Heart left ventricle (tissue), 16 donors: ENCODE results near the gene DHRS1. TPM values are rescaled to one million over a fixed set of nuclear protein-coding genes. Genes with fewer than 3 reads are reported as not detected.
A peak's percentile ranks its signal among the peaks of the same experiment; 100 is the strongest.

Experiments used
- ATAC-seq, 4 donors: fragments of 200-7000 bp; cut with Tn5 transposase; one replicate each; pipeline ENCODE4 v1.9.1; 2020 to 2022; ENCODE audit warnings: moderate library complexity in 4 of 4, mild to moderate bottlenecking in 3 of 4, moderate number of reproducible peaks in 1 of 4
- DNase-seq, 5 donors: peaks; one replicate each; pipeline ENCODE4 v3.0.0-alpha.2; 2020
- H3K27ac ChIP-seq, 12 donors: fragments of 200-600 bp; sonication (generic) in 4 of 12; one replicate each; pipeline versions ENCODE4 v1.5.0 to v1.8.0; 2016 to 2022; ENCODE audit warnings: mild to moderate bottlenecking in 2 of 12
- H3K27me3 ChIP-seq, 9 donors: fragments of 200-600 bp; sonication (generic) in 2 of 9; one replicate each; pipeline versions ENCODE4 v1.5.1 to v1.8.0; 2016 to 2022; ENCODE audit warnings: mild to moderate bottlenecking in 3 of 9
- H3K36me3 ChIP-seq, 9 donors: fragments of 200-600 bp; sonication (generic) in 2 of 9; one replicate each; pipeline versions ENCODE4 v1.5.0 to v1.8.0; 2018 to 2022; ENCODE audit warnings: mild to moderate bottlenecking in 2 of 9
- H3K4me1 ChIP-seq, 12 donors: fragments of 200-600 bp; sonication (generic) in 4 of 12; one replicate each; pipeline versions ENCODE4 v1.5.0 to v1.8.0; 2016 to 2022; ENCODE audit warnings: mild to moderate bottlenecking in 3 of 12
- H3K4me3 ChIP-seq, 12 donors: fragments of 200-600 bp; sonication (generic) in 4 of 12; one replicate each; pipeline versions ENCODE4 v1.5.0 to v1.8.0; 2017 to 2022; ENCODE audit warnings: mild to moderate bottlenecking in 9 of 12, moderate library complexity in 4 of 12
- H3K9me3 ChIP-seq, 12 donors: fragments of 200-600 bp; sonication (generic) in 4 of 12; one replicate each; pipeline versions ENCODE4 v1.5.0 to v1.8.0; 2016 to 2022; ENCODE audit warnings: mild to moderate bottlenecking in 1 of 12
- POLR2A ChIP-seq, 2 donors: fragments of 450-650 bp; IDR thresholded peaks; one replicate each; pipeline ENCODE4 v1.6.1; 2017; ENCODE audit warnings: antibody characterized with exemption in 2 of 2, mild to moderate bottlenecking in 2 of 2, moderate library complexity in 2 of 2
- whole genome bisulfite sequencing, 4 donors: extraction: QIAGEN DNeasy Blood & Tissue Kit in 2 of 4; methylation state at CpG; one replicate each; pipeline versions ENCODE4 v1.1.5 to v1.1.7; 2013 to 2018; 5-methylcytosine and 5-hydroxymethylcytosine counted together
- intact Hi-C, 10 donors: fragments of 100-400 bp; cut with DNase I; formaldehyde crosslinking; loops; one replicate each; pipeline versions ENCODE4 v1.11.1 to v1.14.2; 2022
- polyA plus RNA-seq, 2 donors: library from polyadenylated mRNA; stranded (reverse); fragments of 200-250 nt; gene quantifications; one replicate each; pipeline ENCODE4 v1.2.3, GENCODE V29; 2013
- total RNA-seq, 9 donors: library from RNA; depleted of rRNA in 2 of 9; stranded (reverse); fragments of >200 nt in 2 of 9; fragmentation: NEBNext Ultra II Directional in 3 of 9; extraction: Animal tissue kit (Norgen Biotek cat#: 25700) in 3 of 9; gene quantifications; one replicate each; pipeline versions ENCODE4 v1.1.0 to v1.2.4, GENCODE V29; 2016 to 2023
- TF ChIP-seq, protein P1 (sequence below), 12 donors: fragments of 200-600 bp; sonication (generic) in 4 of 12; IDR thresholded peaks; one replicate each; pipeline versions ENCODE4 v1.5.0 to v1.8.0; 2018 to 2022; ENCODE audit warnings: antibody characterized with exemption in 12 of 12, mild to moderate bottlenecking in 5 of 12
- donor health status: ischemic (EF 13 %, LVEDD 7.1; RV severe dilation, severe dysfunction).
- donor health status: healthy with polysubstance abuse.
- donor health status: DM: no; HTN: yes; CAD: no.
- donor health status: DM: no; HTN: no; CAD: no.
- donor health status: ischemic (EF 25% LVEDD 6.9; RV normal size, moderate dysfunction).
- donor health status: ischemic (EF 25% LVEDD 5.7; RV mildly dilated, moderate dysfunction).
- donor health status: healthy.
- donor health status: DM: yes; HTN: yes; CAD: no.
- donor health status: ischemic (EF 35%, LVEDD 5.7; RV mildly dilated, moderate dysfunction).
- donor health status: nonischemic (EF 11% LVEDD 7.7; RV severe dilation, severe dysfunction).
- donor health status: DM: yes; HTN: yes; CAD: no.
- donor health status: PGD.
- donor health status: ischemic (EF 29% LVEDD 5.4; RV normal size, mild dysfunction).
- donor health status: nonischemic (EF 23%, LVEDD 6.1; RV moderate dilation, normal function).

Gene DHRS1
- total and polyA plus RNA-seq, 11 donors, result 5.5 to 18.1 (median 10.7) TPM

DNA sequence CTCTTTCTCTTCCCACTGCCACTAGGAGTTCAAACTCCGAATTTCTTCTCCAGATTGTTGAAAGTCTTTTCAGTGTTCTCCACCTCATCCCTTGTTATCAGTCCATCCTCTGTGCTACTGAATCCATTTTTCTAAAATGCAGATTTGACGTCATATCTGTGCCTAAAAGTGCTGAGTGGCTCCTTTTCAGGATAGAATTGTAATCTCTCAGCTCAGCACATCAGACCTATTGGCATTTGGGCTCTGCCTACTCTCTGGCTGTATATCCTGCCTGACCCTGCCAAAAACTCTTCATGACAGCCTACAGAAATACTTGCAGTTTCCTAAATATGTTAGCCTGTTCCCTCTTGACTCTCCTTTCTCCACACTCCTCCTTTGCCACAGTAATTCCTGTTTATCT is 27.1 kb downstream of the DHRS1 start:
- TF ChIP-seq, protein P1, sequence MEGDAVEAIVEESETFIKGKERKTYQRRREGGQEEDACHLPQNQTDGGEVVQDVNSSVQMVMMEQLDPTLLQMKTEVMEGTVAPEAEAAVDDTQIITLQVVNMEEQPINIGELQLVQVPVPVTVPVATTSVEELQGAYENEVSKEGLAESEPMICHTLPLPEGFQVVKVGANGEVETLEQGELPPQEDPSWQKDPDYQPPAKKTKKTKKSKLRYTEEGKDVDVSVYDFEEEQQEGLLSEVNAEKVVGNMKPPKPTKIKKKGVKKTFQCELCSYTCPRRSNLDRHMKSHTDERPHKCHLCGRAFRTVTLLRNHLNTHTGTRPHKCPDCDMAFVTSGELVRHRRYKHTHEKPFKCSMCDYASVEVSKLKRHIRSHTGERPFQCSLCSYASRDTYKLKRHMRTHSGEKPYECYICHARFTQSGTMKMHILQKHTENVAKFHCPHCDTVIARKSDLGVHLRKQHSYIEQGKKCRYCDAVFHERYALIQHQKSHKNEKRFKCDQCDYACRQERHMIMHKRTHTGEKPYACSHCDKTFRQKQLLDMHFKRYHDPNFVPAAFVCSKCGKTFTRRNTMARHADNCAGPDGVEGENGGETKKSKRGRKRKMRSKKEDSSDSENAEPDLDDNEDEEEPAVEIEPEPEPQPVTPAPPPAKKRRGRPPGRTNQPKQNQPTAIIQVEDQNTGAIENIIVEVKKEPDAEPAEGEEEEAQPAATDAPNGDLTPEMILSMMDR (IDR thresholded peaks at IDR 0.05), result no peak
- TF ChIP-seq POLR2A (IDR thresholded peaks at IDR 0.05), result no peak
- Histone ChIP-seq H3K36me3 (peaks cover 0 to 24% (median 12%) of the 10 kb centered on the region in 9 donors), H3K27me3 (no peaks in the 10 kb centered on the region), H3K4me3 (no peak overlapping the region), H3K27ac (peak overlapping the region in 1 of 12 donors; percentile 97), H3K9me3 (no peaks in the 10 kb centered on the region), H3K4me1 (peaks cover 0 to 59% (median 12%) of the 10 kb centered on the region in 12 donors)
- WGBS, 4 donors, result 80 to 87% (median 85%) methylated on average over 2 of the region's 2 CpGs
- DNase-seq (no peak), ATAC-seq (no peak)
- intact Hi-C loops, result no loop called here

DNA sequence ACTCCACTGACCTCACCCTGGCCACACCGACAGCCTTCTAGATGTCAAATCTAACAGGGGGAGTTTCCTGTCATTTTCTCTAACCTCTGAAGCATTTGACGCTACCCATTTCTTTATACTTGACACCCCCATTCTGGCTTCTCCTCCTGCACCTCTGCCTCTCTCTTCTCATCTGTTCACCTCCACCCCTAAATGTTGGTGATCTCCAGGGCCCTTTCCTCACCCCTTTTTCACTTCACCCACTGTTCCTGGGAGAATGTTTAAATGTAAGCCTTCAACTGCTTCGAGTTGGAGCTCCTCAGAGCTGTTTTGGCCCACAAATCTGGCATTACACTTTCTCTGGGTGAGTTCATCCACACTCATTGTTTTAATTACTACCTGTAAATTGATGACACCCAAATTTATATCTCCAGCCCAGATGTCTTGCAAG is 27.7 kb downstream of the DHRS1 start:
- DNase-seq, result no peak
- Histone ChIP-seq H3K9me3 (no peaks in the 10 kb centered on the region), H3K4me3 (peak overlapping the region; percentile 67 to 98 (median 86)), H3K4me1 (peaks cover 0 to 53% (median 12%) of the 10 kb centered on the region in 12 donors), H3K27me3 (no peaks in the 10 kb centered on the region), H3K36me3 (peaks cover 0 to 31% (median 18%) of the 10 kb centered on the region in 9 donors), H3K27ac (peak overlapping the region in 11 of 12 donors; percentile 89 to 99 (median 98))
- WGBS, 4 donors, result 24 to 30% (median 29%) methylated on average over 3 of the region's 3 CpGs
- TF ChIP-seq, protein P1 (IDR thresholded peaks at IDR 0.05), result no peak
- TF ChIP-seq POLR2A (IDR thresholded peaks at IDR 0.05), result no peak
- intact Hi-C loops, result loop anchor here in 2 of 10 donors (1.0 to 2.0 kb wide), 3 partner anchors 27 to 30 kb away; partner anchors contain the start of genes DHRS1 (in 1 of the 2), NOP9 (in 1 of the 2) and TINF2 (in 1 of the 2)
- ATAC-seq, result no peak

DNA sequence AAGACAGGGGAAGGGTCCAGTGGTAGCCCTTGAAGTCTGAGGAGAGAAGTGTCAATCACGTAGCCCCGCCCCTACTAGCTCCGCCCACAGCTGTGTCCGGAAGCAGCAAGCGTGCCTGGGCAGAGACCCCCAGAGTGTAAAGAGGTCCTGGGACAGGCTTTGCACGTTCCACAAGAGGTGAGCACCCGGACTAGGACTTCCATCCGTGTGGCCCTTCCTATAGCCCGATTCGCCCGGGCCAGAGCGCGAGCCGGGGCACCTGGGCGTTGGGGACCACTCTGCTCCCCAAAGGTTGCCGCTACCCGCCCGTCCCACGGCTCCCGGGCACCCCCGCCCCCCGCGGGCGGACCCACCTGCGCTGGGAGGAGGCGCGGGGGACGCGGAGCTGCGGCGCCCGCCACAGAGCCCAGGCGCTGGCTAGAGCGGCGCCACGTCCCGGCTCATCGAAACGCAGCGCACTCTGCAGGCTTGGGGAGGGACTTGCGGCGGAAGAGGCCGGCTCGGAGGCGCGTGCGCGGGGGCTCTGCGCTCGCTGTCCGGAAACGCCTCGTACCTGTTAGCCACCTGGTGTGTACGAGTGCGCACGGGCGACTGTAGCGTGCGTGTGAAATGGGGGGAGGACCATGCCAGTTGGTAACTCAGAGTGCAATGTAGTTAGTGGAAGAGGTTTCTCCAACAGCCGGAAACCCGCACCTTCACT is 28.3 kb downstream of the DHRS1 start, which contains the start of gene RABGGTA:
RABGGTA (minus strand) TSS at position 464 of the 700 bp plus-strand sequence. CDS start 482 bp downstream, outside the sequence.
- DNase-seq, result peak; percentile 89 to 94 (median 90)
- intact Hi-C loops, result loop anchor here in 2 of 10 donors (1.0 to 2.0 kb wide), 3 partner anchors 26 to 29 kb away; partner anchors contain the start of genes DHRS1 (in 1 of the 2), NOP9 (in 1 of the 2) and TINF2 (in 1 of the 2)
- peak in 1 of 2 donors; percentile 71 for TF ChIP-seq POLR2A (IDR thresholded peaks at IDR 0.05)
- TF ChIP-seq, protein P1 (IDR thresholded peaks at IDR 0.05), result peak; percentile 60 to 95 (median 78)
- ATAC-seq, result peak; percentile 91 to 96 (median 95)
- Histone ChIP-seq H3K4me3 (peak within 1 kb of the TSS; percentile 67 to 98 (median 86)), H3K4me1 (peaks cover 0 to 47% (median 12%) of the 10 kb centered on the region in 12 donors), H3K27me3 (no peaks in the 10 kb centered on the region), H3K27ac (peak within 1 kb of the TSS; percentile 88 to 99 (median 98)), H3K36me3 (peaks cover 0 to 36% (median 24%) of the 10 kb centered on the region in 9 donors), H3K9me3 (no peaks in the 10 kb centered on the region)
- WGBS, 4 donors, result 1% methylated on average over 9 to 61 of the region's 61 CpGs
